NCI-H2227 treated with DMSO at 0.1 percent for 48 hours (cell line): ENCODE measurements around the gene PJVK.
"Not testable (repeated sequence)": the region's sequence is repeated elsewhere in the genome, so short reads cannot be mapped to it uniquely, and the experiment has no call there.

ENCODE experiments used
- DNase-seq: peaks from one replicate; lab custom pipeline; 2025; lab: John Stamatoyannopoulos, UW

The PJVK gene

GRCh38 chr2:178429336-178429735 is 21.8 kb upstream of the PJVK start:
- no peak for DNase-seq

GRCh38 chr2:178436662-178437061 is 14.5 kb upstream of the PJVK start:
- no peak for DNase-seq

- no peak for DNase-seq
Observed at GRCh38 chr2:178441426-178441825, 9.8 kb upstream of the PJVK start.

GRCh38 chr2:178448968-178449661 is 2.1 kb upstream of the PJVK start:
- DNase-seq, result no peak

- no peak for DNase-seq
Observed at GRCh38 chr2:178449700-178450523, 1.3 kb upstream of the PJVK start.

- no peak for DNase-seq
Observed at GRCh38 chr2:178450524-178450773, 729 bp upstream of the PJVK start.

GRCh38 chr2:178452334-178452733 is 1.2 kb downstream of the PJVK start:
- DNase-seq, result peak; percentile 51

GRCh38 chr2:178452870-178453269 is 1.7 kb downstream of the PJVK start:
- peak; percentile 64 for DNase-seq

GRCh38 chr2:178455947-178456346 is 4.8 kb downstream of the PJVK start:
- DNase-seq, result no peak

- DNase-seq, result no peak
Observed at GRCh38 chr2:178457390-178457886, 6.3 kb downstream of the PJVK start.

GRCh38 chr2:178469219-178469849 is 18.2 kb downstream of the PJVK start:
- DNase-seq, result no peak

- not testable (repeated sequence) for DNase-seq
Observed at GRCh38 chr2:178471313-178471712, 20.1 kb downstream of the PJVK start.

- DNase-seq, result no peak
Observed at GRCh38 chr2:178473373-178473772, 22.2 kb downstream of the PJVK start.

GRCh38 chr2:178473931-178474330 is 22.8 kb downstream of the PJVK start:
- no peak for DNase-seq

GRCh38 chr2:178474560-178474959 is 23.4 kb downstream of the PJVK start:
- DNase-seq, result no peak

- no peak for DNase-seq
Observed at GRCh38 chr2:178476477-178476876, 25.3 kb downstream of the PJVK start.

- DNase-seq, result no peak
Observed at GRCh38 chr2:178477443-178478129, 26.4 kb downstream of the PJVK start.

- DNase-seq, result no peak
Observed at GRCh38 chr2:178478130-178478438, 26.9 kb downstream of the PJVK start.

GRCh38 chr2:178478439-178479274 is 27.5 kb downstream of the PJVK start, which contains the start of gene FKBP7:
TSS of gene FKBP7 (minus strand) at chr2:178478600. CDS start at chr2:178478499, 101 bp downstream.
- peak; percentile 95 for DNase-seq

GRCh38 chr2:178479275-178479616 is 28.1 kb downstream of the PJVK start:
- no peak for DNase-seq

GRCh38 chr2:178479758-178480226 is 28.6 kb downstream of the PJVK start:
- DNase-seq, result no peak
